Measurements from ENCODE around the gene TTC38.

DNA sequence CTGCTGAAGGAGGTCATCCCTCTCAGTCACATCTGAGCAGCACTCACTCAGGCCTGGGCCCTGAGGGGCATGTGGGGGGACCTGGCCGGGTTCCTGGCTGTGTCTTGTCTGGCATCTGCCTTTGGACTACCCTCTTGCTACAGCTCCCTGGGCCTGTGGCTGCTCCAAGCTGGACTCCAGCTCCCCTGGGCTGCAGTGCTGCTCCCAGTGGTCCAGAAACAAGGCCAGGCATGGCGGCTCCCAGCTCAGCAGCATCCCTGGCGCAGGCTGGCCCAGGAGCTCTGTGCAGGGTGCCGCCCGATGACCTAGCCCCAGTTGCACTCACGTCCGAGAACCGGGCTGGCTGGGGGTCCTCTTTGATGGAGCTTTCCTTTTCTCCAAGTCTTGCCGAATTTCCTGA lies 23.0 kb upstream of the TTC38 start:
- TF ChIP-seq, protein P1, sequence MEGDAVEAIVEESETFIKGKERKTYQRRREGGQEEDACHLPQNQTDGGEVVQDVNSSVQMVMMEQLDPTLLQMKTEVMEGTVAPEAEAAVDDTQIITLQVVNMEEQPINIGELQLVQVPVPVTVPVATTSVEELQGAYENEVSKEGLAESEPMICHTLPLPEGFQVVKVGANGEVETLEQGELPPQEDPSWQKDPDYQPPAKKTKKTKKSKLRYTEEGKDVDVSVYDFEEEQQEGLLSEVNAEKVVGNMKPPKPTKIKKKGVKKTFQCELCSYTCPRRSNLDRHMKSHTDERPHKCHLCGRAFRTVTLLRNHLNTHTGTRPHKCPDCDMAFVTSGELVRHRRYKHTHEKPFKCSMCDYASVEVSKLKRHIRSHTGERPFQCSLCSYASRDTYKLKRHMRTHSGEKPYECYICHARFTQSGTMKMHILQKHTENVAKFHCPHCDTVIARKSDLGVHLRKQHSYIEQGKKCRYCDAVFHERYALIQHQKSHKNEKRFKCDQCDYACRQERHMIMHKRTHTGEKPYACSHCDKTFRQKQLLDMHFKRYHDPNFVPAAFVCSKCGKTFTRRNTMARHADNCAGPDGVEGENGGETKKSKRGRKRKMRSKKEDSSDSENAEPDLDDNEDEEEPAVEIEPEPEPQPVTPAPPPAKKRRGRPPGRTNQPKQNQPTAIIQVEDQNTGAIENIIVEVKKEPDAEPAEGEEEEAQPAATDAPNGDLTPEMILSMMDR (IDR thresholded peaks at IDR 0.05; ENCODE audit: poor library complexity, severe bottlenecking): no peak
- TF ChIP-seq REST (IDR thresholded peaks at IDR 0.05; ENCODE audit: borderline replicate concordance): no peak
- TF ChIP-seq RAD21 (conservative IDR thresholded peaks at IDR 0.05): no peak
- TF ChIP-seq EZH2 (IDR thresholded peaks at IDR 0.05; ENCODE audit: borderline replicate concordance, insufficient read depth, low read length, poor library complexity, severe bottlenecking): no peak
- TF ChIP-seq EP300 (conservative IDR thresholded peaks at IDR 0.05; ENCODE audit: poor library complexity, severe bottlenecking): no peak

Measured in neural cell (in vitro differentiated cells).